ENCODE data around the gene IRF8. TPM values are rescaled to one million over a fixed set of nuclear protein-coding genes. Genes with fewer than 3 reads are reported as not detected.

Gene IRF8
- total and polyA plus RNA-seq, 2 of the 13 experiments (the other 11 are each of a cell fraction or from before 2014, with no cell fraction given), result not detected

- H4K20me1 ChIP-seq (ENCODE audit: insufficient read depth, low read length), result no peaks in the 10 kb centered on the region
- no peak overlapping the region for H2AFZ ChIP-seq (ENCODE audit: low read length)
- FAIRE-seq (no peak), DNase-seq (ENCODE audit: low spot score) (no peak), ATAC-seq (no peak)
- intact Hi-C loops (cut with micrococcal nuclease; ENCODE audit: unreplicated experiment), result no loop called here
- peaks cover 0 to 1% of the 10 kb centered on the region in 2 experiments; a peak in 3 of 5 replicates for H3K27me3 ChIP-seq (ENCODE audit: control insufficient read depth in 1 of 2, insufficient read depth in 2 of 2, low read length in 2 of 2)
- BruUV-seq (replicated peaks), result no TSS peak
- H3K4me3 ChIP-seq (replicated peaks in 1 of 3; ENCODE audit: insufficient read depth in 1 of 3, low read depth in 2 of 3, low read length in 3 of 3), result no peak overlapping the region
- CTCF ChIA-PET (ENCODE audit: low intra/inter-chr PET ratio, low total read pairs), result no interaction called here
- no peak overlapping the region for H3K4me2 ChIP-seq (ENCODE audit: low read depth, low read length)
- H3K27ac ChIP-seq (ENCODE audit: extremely low read length, insufficient read depth, low read length), result no peak overlapping the region
- H3K9me3 ChIP-seq (ENCODE audit: low read length), result no peaks in the 10 kb centered on the region
- H3K4me1 ChIP-seq (ENCODE audit: insufficient read depth, low read length), result no peaks in the 10 kb centered on the region
- TF ChIP-seq IKZF5 (CRISPR knock-in tag; IDR thresholded peaks at IDR 0.05), result no peak
- no peak for TF ChIP-seq ZNF556 (CRISPR knock-in tag; IDR thresholded peaks at IDR 0.05; ENCODE audit: borderline replicate concordance)
- no peak for TF ChIP-seq TFE3 (CRISPR knock-in tag; IDR thresholded peaks at IDR 0.05)
- no peak for TF ChIP-seq TCF12 (IDR thresholded peaks at IDR 0.05)
- TF ChIP-seq TCF12 (CRISPR knock-in tag; IDR thresholded peaks at IDR 0.05), result no peak
- TF ChIP-seq ZNF672 (CRISPR knock-in tag; IDR thresholded peaks at IDR 0.05), result no peak
- no peak for TF ChIP-seq ZFYVE20 (CRISPR knock-in tag; IDR thresholded peaks at IDR 0.05; ENCODE audit: borderline replicate concordance, low read depth)
- no peak for TF ChIP-seq ZNF83 (CRISPR knock-in tag; IDR thresholded peaks at IDR 0.05; ENCODE audit: borderline replicate concordance)
- no peak for TF ChIP-seq NBN (conservative IDR thresholded peaks at IDR 0.05)
- TF ChIP-seq ZNF136 (CRISPR knock-in tag; IDR thresholded peaks at IDR 0.05; ENCODE audit: low read depth), result no peak
- TF ChIP-seq E2F1 (CRISPR knock-in tag; IDR thresholded peaks at IDR 0.05), result no peak
- TF ChIP-seq ZNF562 (CRISPR knock-in tag; IDR thresholded peaks at IDR 0.05; ENCODE audit: borderline replicate concordance), result no peak
- in situ Hi-C loops (cut with HindIII; ENCODE audit: extremely low pct_ligation_motif_present, low pct_unique_long_range_greater_than_20kb), result no loop called here
- H3K79me2 ChIP-seq (ENCODE audit: insufficient read depth, low read length), result no peaks in the 10 kb centered on the region
- no peaks in the 10 kb centered on the region for H3K36me3 ChIP-seq (replicated peaks in 1 of 2; ENCODE audit: control insufficient read depth in 1 of 2, insufficient read depth in 2 of 2, low read length in 2 of 2)
- POLR2A ChIA-PET, result no interaction called here
- H3K9ac ChIP-seq (ENCODE audit: insufficient read depth, low read depth, low read length), result no peak overlapping the region
- WGBS (ENCODE audit: low lambda C conversion rate), result 0% methylated on average over 2 of the region's 2 CpGs
These were observed 31.8 kb upstream of the IRF8 start for GRCh38 chr16:85867189-85867588.

Data from HepG2 (cell line).